Memory B cell (primary cell): ENCODE results near the gene EFCAB8.
"Not testable (repeated sequence)": the region's sequence is repeated elsewhere in the genome, so short reads cannot be mapped to it uniquely, and the experiment has no call there.

Source experiments
- ATAC-seq: fragments of 150-1000 bp; cut with Tn5 transposase; 2 replicates; pipeline ENCODE4 v1.10.0; 2021; ENCODE audit warnings: low read depth, mild to moderate bottlenecking, moderate library complexity
- DNase-seq, 2 donors: peaks; one replicate each; pipeline ENCODE4 v3.0.0; 2022; ENCODE audit warnings: low spot score in 2 of 2
- H3K27ac Mint-ChIP-seq: one replicate; pipeline ENCODE4 v1.8.0; 2022; ENCODE audit warnings: mild to moderate bottlenecking, moderate library complexity, mixed read lengths
- H3K27me3 Mint-ChIP-seq: one replicate; pipeline ENCODE4 v1.8.0; 2022; ENCODE audit warnings: mixed read lengths
- H3K36me3 Mint-ChIP-seq: one replicate; pipeline ENCODE4 v1.8.0; 2022; ENCODE audit warnings: mild to moderate bottlenecking, mixed read lengths
- H3K4me1 Mint-ChIP-seq: one replicate; pipeline ENCODE4 v1.8.0; 2022; ENCODE audit warnings: mixed read lengths
- H3K4me3 Mint-ChIP-seq: one replicate; pipeline ENCODE4 v1.8.0; 2022; ENCODE audit warnings: mild to moderate bottlenecking, moderate library complexity, mixed read lengths
- H3K9me3 Mint-ChIP-seq: one replicate; pipeline ENCODE4 v1.8.0; 2022; ENCODE audit warnings: mixed read lengths

Gene EFCAB8

DNA sequence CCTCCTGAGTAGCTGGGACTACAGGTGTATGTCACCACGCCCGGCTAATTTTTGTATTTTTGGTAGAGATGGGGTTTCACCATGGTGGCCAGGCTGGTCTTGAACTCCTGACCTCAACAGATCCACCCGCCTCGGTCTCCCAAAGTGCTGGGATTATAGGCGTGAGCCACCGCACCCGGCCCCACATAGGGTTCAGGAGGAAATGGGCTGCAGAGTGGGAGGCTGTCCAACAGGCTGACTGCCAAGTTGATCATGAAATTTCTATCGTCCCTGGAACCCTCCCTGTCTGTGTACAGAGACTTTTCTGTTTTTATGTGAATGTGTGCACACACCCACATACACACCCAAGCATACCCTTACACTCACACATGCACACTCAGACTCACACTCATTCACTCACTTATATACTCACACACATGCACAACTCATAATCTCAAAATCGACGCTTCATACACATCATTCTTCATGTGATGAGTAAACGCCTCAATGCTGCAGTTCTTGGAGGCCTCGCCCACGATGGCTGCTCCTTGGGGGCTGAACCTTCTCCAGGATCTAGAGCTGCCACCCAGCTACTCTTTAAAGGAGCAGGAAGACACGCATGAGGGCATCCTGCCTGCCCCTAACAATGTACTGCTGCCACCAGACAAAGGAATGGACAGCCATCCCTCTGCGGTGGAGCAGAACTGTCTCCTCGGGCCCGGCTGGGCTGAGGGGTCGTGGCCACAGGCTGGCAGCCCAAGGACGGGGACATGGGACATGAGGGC, 109.9 kb downstream of the EFCAB8 start:
- Mint-ChIP-seq H3K4me1 (peaks cover 31% of the 10 kb centered on the region), H3K27ac (peak overlapping the region; percentile 93), H3K36me3 (no peaks in the 10 kb centered on the region), H3K27me3 (peaks cover 3% of the 10 kb centered on the region), H3K4me3 (no peak overlapping the region), H3K9me3 (no peaks in the 10 kb centered on the region)
- peak in 1 of 2 donors; percentile 8 for DNase-seq
- no peak for ATAC-seq

GRCh38 chr20:32969356-32970114, 110.8 kb downstream of the EFCAB8 start:
- Mint-ChIP-seq H3K9me3 (no peaks in the 10 kb centered on the region), H3K36me3 (no peaks in the 10 kb centered on the region), H3K4me1 (peaks cover 28% of the 10 kb centered on the region), H3K27ac (peak overlapping the region; percentile 93), H3K27me3 (no peaks in the 10 kb centered on the region), H3K4me3 (peak overlapping the region; percentile 45)
- peak in 1 of 2 donors; percentile 8 for DNase-seq
- no peak for ATAC-seq

DNA sequence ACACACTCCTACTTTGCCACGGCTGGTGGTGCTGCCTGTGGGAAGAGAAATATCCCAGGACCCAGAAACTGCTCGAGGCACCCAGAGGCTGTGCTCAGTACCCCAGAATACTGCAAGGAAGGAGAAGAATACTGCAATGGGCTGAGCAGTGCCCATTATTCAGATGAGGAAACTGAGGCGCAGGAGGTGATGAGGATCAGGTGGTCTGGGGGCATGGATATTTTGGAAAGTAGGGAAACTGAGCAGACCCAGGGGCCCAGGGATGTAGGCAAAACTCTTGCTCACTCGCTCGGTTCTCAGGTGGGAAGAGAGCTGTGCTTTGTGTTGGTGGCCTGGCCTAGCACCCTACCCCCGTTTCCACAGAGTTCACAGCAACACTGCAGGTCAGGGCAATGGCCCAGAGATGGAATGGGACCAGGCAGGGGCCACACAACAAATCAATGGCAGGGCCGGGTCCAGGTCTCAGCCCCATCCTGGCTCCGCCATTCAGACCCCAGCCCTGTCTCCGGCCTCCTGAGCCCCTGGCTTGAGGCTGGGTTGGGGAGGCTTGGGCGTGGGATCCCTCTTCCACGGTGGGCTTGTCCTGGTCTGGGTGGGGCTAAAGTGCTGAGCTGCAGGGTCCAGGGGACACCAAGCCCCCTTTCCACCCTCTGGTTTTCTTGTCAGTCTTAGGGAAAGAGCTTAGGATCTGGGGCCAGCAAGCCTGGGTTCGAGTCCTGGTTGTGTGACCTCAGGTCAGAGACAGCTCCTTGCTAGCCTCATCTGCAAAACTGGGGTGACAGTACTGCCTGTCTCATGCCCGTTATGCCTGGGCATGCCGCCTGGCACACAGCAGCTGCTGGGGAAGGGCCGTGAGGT, 111.6 kb downstream of the EFCAB8 start:
- DNase-seq (peak in 1 of 2 donors; percentile 9), ATAC-seq (no peak)
- Mint-ChIP-seq H3K27me3 (no peaks in the 10 kb centered on the region), H3K4me3 (peak overlapping the region; percentile 45), H3K9me3 (no peaks in the 10 kb centered on the region), H3K4me1 (peaks cover 32% of the 10 kb centered on the region), H3K27ac (peak overlapping the region; percentile 93), H3K36me3 (no peaks in the 10 kb centered on the region)

DNA sequence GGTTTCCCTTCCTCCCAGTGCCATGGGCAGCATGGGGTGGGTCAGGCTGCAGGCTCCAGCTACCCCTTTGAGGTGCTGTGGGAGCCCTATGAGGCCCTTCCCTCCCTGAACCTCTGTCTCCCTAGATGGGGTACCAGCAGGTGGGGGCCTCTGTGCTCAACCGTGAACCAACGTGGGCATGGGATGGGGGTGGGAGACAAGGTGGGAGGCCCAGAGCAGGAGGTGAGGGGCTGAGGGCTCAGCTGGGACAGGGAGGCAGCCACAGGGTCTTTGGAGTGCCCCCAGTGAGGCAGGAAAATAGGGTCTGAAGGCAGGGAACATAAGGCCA, 112.2 kb downstream of the EFCAB8 start:
- Mint-ChIP-seq H3K36me3 (no peaks in the 10 kb centered on the region), H3K4me3 (no peak overlapping the region), H3K27me3 (no peaks in the 10 kb centered on the region), H3K9me3 (no peaks in the 10 kb centered on the region), H3K4me1 (peaks cover 32% of the 10 kb centered on the region), H3K27ac (no peak overlapping the region)
- no peak for ATAC-seq
- peak in 1 of 2 donors; percentile 10 for DNase-seq

- H3K36me3 Mint-ChIP-seq, result peaks cover 2% of the 10 kb centered on the region
These were observed 113.0 kb downstream of the EFCAB8 start for GRCh38 chr20:32971703-32972161.

DNA sequence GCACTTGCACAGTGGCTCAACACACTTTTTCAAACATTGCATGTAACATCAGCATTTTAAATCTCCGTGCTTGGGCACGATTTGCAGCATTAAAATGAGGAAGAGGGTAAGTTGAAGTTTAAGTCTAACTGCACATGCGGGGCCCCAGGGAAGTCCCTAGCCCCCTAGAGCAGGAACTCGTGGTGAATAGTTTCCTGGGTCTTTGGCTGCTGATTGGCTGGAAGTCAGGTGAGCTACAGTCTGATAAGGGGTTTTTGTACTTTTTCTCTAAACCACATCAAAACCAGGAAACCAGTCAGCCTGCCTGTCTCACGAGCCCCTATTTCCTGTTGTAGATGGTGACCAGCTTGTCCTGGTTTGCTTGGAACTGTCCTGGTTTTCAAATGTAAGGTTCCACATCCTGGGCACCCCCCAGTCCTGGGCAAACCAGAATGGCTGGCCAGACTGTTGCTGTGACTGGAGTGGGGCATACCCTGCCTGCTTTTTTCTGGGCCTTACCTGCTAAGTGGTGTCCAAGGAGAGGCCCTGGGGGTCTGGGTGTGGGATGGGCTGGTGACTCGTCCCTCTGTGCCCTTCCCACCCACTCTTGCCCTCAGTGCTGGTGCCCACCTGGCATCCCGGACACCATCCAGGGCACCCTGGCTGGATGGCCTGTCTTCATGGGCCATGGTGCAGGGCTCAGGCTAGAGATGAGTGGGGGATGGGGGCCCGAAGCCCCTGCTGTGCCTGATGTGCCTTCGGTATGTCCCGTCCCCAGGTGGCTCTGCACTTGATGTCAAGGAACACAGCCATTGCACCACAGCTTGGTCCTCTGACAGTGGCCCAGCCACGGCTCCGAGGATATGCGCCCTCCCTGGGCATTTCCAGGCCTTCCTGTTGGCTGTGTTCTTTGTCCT, 113.7 kb downstream of the EFCAB8 start:
- Mint-ChIP-seq H3K27me3 (no peaks in the 10 kb centered on the region), H3K36me3 (peaks cover 2% of the 10 kb centered on the region), H3K4me1 (peaks cover 20% of the 10 kb centered on the region), H3K27ac (no peak overlapping the region), H3K4me3 (peak overlapping the region; percentile 47), H3K9me3 (peaks cover 3% of the 10 kb centered on the region)
- peak; percentile 58 to 80 for DNase-seq
- peak; percentile 91 for ATAC-seq

More at GRCh38 chr20:32971703-32972161, 113.0 kb downstream of the EFCAB8 start:
- ATAC-seq (peak; percentile 27), DNase-seq (peak in 1 of 2 donors; percentile 54)
- H3K4me1 Mint-ChIP-seq, result peaks cover 27% of the 10 kb centered on the region
- peaks cover 3% of the 10 kb centered on the region for H3K9me3 Mint-ChIP-seq
- H3K27ac Mint-ChIP-seq, result no peak overlapping the region
- no peak overlapping the region for H3K4me3 Mint-ChIP-seq
- H3K27me3 Mint-ChIP-seq, result no peaks in the 10 kb centered on the region

- peak overlapping the region; percentile 40 for H3K4me3 Mint-ChIP-seq
These were observed 114.5 kb downstream of the EFCAB8 start for GRCh38 chr20:32973077-32973717.

GRCh38 chr20:32974204-32975064, 115.7 kb downstream of the EFCAB8 start:
- H3K9me3 Mint-ChIP-seq, H3K27me3 Mint-ChIP-seq, ATAC-seq, DNase-seq, H3K4me3 Mint-ChIP-seq, H3K36me3 Mint-ChIP-seq: not testable (repeated sequence)
- peaks cover 15% of the 10 kb centered on the region for H3K4me1 Mint-ChIP-seq
- peak overlapping the region; percentile 86 for H3K27ac Mint-ChIP-seq

More at GRCh38 chr20:32973077-32973717, 114.5 kb downstream of the EFCAB8 start:
- ATAC-seq (no peak), DNase-seq (no peak)
- Mint-ChIP-seq H3K27ac (no peak overlapping the region), H3K9me3 (peaks cover 3% of the 10 kb centered on the region), H3K4me1 (peaks cover 20% of the 10 kb centered on the region), H3K36me3 (peaks cover 2% of the 10 kb centered on the region), H3K27me3 (no peaks in the 10 kb centered on the region)

- not testable (repeated sequence) for ATAC-seq, H3K4me3 Mint-ChIP-seq, DNase-seq
These were observed 116.4 kb downstream of the EFCAB8 start for GRCh38 chr20:32975121-32975520.

DNA sequence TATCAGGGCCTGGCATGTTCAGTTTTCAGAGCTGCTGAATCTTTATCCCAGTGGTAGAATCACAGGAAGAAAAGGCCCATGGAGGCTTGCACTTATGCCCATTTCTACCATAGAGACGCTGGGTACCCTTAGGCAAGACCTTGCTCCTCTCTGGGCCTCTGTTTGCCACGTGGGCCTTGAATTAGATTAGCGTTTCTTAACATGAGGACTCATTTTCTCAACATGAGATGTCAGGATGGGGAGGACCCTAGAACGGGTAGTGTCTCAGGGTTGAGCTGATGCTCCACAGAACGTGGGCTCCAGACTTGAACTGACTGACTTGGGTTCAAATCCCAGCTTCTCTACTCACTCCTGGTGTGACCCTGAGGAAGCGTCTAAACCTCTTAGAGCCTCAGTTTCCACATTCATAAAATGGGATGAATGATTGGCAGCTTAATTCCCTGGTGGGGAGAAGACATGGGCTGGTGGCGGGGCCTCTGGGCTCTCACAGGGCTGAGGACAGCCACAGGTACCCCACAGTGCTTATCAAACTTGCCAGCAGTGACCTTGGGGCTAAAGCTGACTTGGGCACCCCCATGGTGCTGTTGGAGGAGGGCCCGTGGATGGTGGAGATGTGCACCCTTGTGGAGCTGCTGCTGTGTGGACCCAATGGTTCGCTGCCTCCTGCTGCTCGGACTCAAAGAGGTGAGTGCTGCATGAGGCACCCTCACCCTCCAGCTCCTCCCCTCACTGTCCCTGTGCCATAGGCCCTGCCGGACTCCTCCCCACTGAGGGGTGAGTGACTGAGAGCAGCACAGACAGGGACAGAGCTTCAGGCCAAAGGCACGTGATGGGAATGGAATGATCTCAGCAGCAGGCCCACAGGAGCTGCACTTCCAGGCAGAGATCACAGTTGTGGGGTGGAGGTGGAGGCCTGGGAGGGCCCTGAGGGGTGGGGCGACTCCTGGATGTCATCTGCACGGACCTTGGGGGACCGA, 117.3 kb downstream of the EFCAB8 start:
- peaks cover 9% of the 10 kb centered on the region for H3K4me1 Mint-ChIP-seq
- ATAC-seq (no peak), DNase-seq (no peak)
- H3K27ac Mint-ChIP-seq, result peak overlapping the region; percentile 52
- H3K9me3 Mint-ChIP-seq, result peaks cover 3% of the 10 kb centered on the region
- H3K27me3 Mint-ChIP-seq, result no peaks in the 10 kb centered on the region
- H3K4me3 Mint-ChIP-seq, result no peak overlapping the region
- H3K36me3 Mint-ChIP-seq, result peaks cover 2% of the 10 kb centered on the region

More at GRCh38 chr20:32975121-32975520, 116.4 kb downstream of the EFCAB8 start:
- H3K4me1 Mint-ChIP-seq, H3K36me3 Mint-ChIP-seq, H3K27me3 Mint-ChIP-seq, H3K9me3 Mint-ChIP-seq: not testable (repeated sequence)
- H3K27ac Mint-ChIP-seq, result peak overlapping the region; percentile 86

- H3K4me1 Mint-ChIP-seq, result peaks cover 9% of the 10 kb centered on the region
- H3K4me3 Mint-ChIP-seq, result no peak overlapping the region
- DNase-seq (no peak), ATAC-seq (no peak)
- peak overlapping the region; percentile 52 for H3K27ac Mint-ChIP-seq
- H3K36me3 Mint-ChIP-seq, result peaks cover 2% of the 10 kb centered on the region
- H3K27me3 Mint-ChIP-seq, result no peaks in the 10 kb centered on the region
- H3K9me3 Mint-ChIP-seq, result peaks cover 3% of the 10 kb centered on the region
These were observed 118.0 kb downstream of the EFCAB8 start for GRCh38 chr20:32976746-32977145.
